ENCODE results near the gene TMEM117. TPM values are rescaled to one million over a fixed set of nuclear protein-coding genes. Genes with fewer than 3 reads are reported as not detected.

Gene TMEM117
- total RNA-seq, 5 donors from 2014 or later (not counting 1 experiment from before 2014, with no cell fraction given), result 3.3 to 4.4 (median 3.9) TPM

- H3K27me3 ChIP-seq (replicated peaks in 1 of 2; ENCODE audit: control insufficient read depth in 2 of 2, extremely low read depth in 1 of 2, insufficient read depth in 2 of 2, low read length in 1 of 2), result no peaks in the 10 kb centered on the region
- no peaks in the 10 kb centered on the region for H3K9me3 ChIP-seq
- Mint-ChIP-seq H3K27me3 (no peaks in the 10 kb centered on the region), H3K9me3 (no peaks in the 10 kb centered on the region), H3K4me3 (no peak overlapping the region), H3K4me1 (no peaks in the 10 kb centered on the region), H3K27ac (no peak overlapping the region), H3K36me3 (no peaks in the 10 kb centered on the region)
- H3K4me3 ChIP-seq (ENCODE audit: control insufficient read depth in 1 of 2, extremely low read depth in 1 of 2, low read length in 1 of 2), result no peak overlapping the region
- DNase-seq (no peak), ATAC-seq (replicated peaks in 1 of 4) (no peak)
- no CpG with 5 or more reads among the region's 2 CpGs for WGBS (ENCODE audit: insufficient coverage)
- H3K36me3 ChIP-seq (ENCODE audit: control insufficient read depth in 2 of 2, extremely low read depth in 1 of 2, insufficient read depth in 1 of 2, low read length in 1 of 2), result no peaks in the 10 kb centered on the region
- H3K27ac ChIP-seq (ENCODE audit: low read length), result no peak overlapping the region
- CTCF ChIA-PET, result interaction anchor here (0.6 to 6.0 kb wide), 13 partner anchors 10 to 1399 kb away, joined by 3 to 84 read pairs (median 5); partner anchors contain the start of gene TWF1 (in 1 of the 2)
- no peaks in the 10 kb centered on the region for H3K4me1 ChIP-seq (ENCODE audit: control insufficient read depth in 1 of 2, extremely low read depth in 1 of 2, insufficient read depth in 2 of 2, low read length in 2 of 2)
- POLR2A ChIA-PET, result no interaction called here
Observed at GRCh38 chr12:43883748-43884147, 47.9 kb downstream of the TMEM117 start.

- CTCF ChIA-PET, result interaction anchor here (0.6 to 6.0 kb wide), 8 partner anchors 9 to 1400 kb away, joined by 3 to 84 read pairs (median 4); no protein-coding TSS in a partner anchor
- no peaks in the 10 kb centered on the region for H3K27me3 Mint-ChIP-seq
- H3K4me1 Mint-ChIP-seq, result no peaks in the 10 kb centered on the region
- no peaks in the 10 kb centered on the region for H3K9me3 ChIP-seq
- DNase-seq, result no peak
- H3K4me1 ChIP-seq (ENCODE audit: control insufficient read depth in 1 of 2, extremely low read depth in 1 of 2, insufficient read depth in 2 of 2, low read length in 2 of 2), result no peaks in the 10 kb centered on the region
- H3K36me3 Mint-ChIP-seq, result no peaks in the 10 kb centered on the region
- no peak for ATAC-seq (replicated peaks in 1 of 4)
- no CpG with 5 or more reads among the region's 8 CpGs for WGBS (ENCODE audit: insufficient coverage)
- POLR2A ChIA-PET, result no interaction called here
- no peaks in the 10 kb centered on the region for H3K36me3 ChIP-seq (ENCODE audit: control insufficient read depth in 2 of 2, extremely low read depth in 1 of 2, insufficient read depth in 1 of 2, low read length in 1 of 2)
- H3K27me3 ChIP-seq (replicated peaks in 1 of 2; ENCODE audit: control insufficient read depth in 2 of 2, extremely low read depth in 1 of 2, insufficient read depth in 2 of 2, low read length in 1 of 2), result no peaks in the 10 kb centered on the region
- H3K27ac Mint-ChIP-seq, result no peak overlapping the region
- no peaks in the 10 kb centered on the region for H3K9me3 Mint-ChIP-seq
- H3K4me3 Mint-ChIP-seq, result no peak overlapping the region
- H3K27ac ChIP-seq (ENCODE audit: low read length), result no peak overlapping the region
- no peak overlapping the region for H3K4me3 ChIP-seq (ENCODE audit: control insufficient read depth in 1 of 2, extremely low read depth in 1 of 2, low read length in 1 of 2)
Observed at GRCh38 chr12:43884683-43885410, 49.0 kb downstream of the TMEM117 start.

GRCh38 chr12:43887397-43887796 is 51.5 kb downstream of the TMEM117 start:
- DNase-seq (no peak), ATAC-seq (replicated peaks in 1 of 4) (no peak)
- Mint-ChIP-seq H3K36me3 (peaks cover 4% of the 10 kb centered on the region), H3K27me3 (no peaks in the 10 kb centered on the region), H3K27ac (no peak overlapping the region), H3K9me3 (peaks cover 0 to 4% (median 0%) of the 10 kb centered on the region in 3 donors), H3K4me3 (no peak overlapping the region), H3K4me1 (no peaks in the 10 kb centered on the region)
- Histone ChIP-seq H3K9me3 (no peaks in the 10 kb centered on the region), H3K27me3 (replicated peaks in 1 of 2; ENCODE audit: control insufficient read depth in 2 of 2, extremely low read depth in 1 of 2, insufficient read depth in 2 of 2, low read length in 1 of 2) (no peaks in the 10 kb centered on the region), H3K27ac (ENCODE audit: low read length) (no peak overlapping the region), H3K36me3 (ENCODE audit: control insufficient read depth in 2 of 2, extremely low read depth in 1 of 2, insufficient read depth in 1 of 2, low read length in 1 of 2) (no peaks in the 10 kb centered on the region), H3K4me3 (ENCODE audit: control insufficient read depth in 1 of 2, extremely low read depth in 1 of 2, low read length in 1 of 2) (no peak overlapping the region), H3K4me1 (ENCODE audit: control insufficient read depth in 1 of 2, extremely low read depth in 1 of 2, insufficient read depth in 2 of 2, low read length in 2 of 2) (no peaks in the 10 kb centered on the region)
- 92% methylated on average over 2 of the region's 2 CpGs for WGBS (ENCODE audit: insufficient coverage)
- POLR2A ChIA-PET, result no interaction called here
- CTCF ChIA-PET, result no interaction called here

GRCh38 chr12:43891856-43892574 is 56.1 kb downstream of the TMEM117 start:
- no peaks in the 10 kb centered on the region for H3K9me3 ChIP-seq
- H3K36me3 ChIP-seq (ENCODE audit: control insufficient read depth in 2 of 2, extremely low read depth in 1 of 2, insufficient read depth in 1 of 2, low read length in 1 of 2), result no peaks in the 10 kb centered on the region
- no peaks in the 10 kb centered on the region for H3K4me1 ChIP-seq (ENCODE audit: control insufficient read depth in 1 of 2, extremely low read depth in 1 of 2, insufficient read depth in 2 of 2, low read length in 2 of 2)
- POLR2A ChIA-PET, result interaction anchor here in 1 of 2 donors (0.6 kb wide), 1 partner anchor 17 kb away, joined by 4 read pairs; no protein-coding TSS in a partner anchor
- H3K4me3 ChIP-seq (ENCODE audit: control insufficient read depth in 1 of 2, extremely low read depth in 1 of 2, low read length in 1 of 2), result no peak overlapping the region
- Mint-ChIP-seq H3K27ac (no peak overlapping the region), H3K9me3 (peaks cover 0 to 12% (median 3%) of the 10 kb centered on the region in 3 donors), H3K4me1 (peaks cover 0 to 2% (median 0%) of the 10 kb centered on the region in 3 donors), H3K4me3 (no peak overlapping the region), H3K27me3 (no peaks in the 10 kb centered on the region), H3K36me3 (peaks cover 26% of the 10 kb centered on the region)
- H3K27me3 ChIP-seq (replicated peaks in 1 of 2; ENCODE audit: control insufficient read depth in 2 of 2, extremely low read depth in 1 of 2, insufficient read depth in 2 of 2, low read length in 1 of 2), result no peaks in the 10 kb centered on the region
- ATAC-seq (replicated peaks in 1 of 4) (no peak), DNase-seq (no peak)
- WGBS (ENCODE audit: insufficient coverage), result no CpG with 5 or more reads among the region's 3 CpGs
- CTCF ChIA-PET, result interaction anchor here in 1 of 2 donors (0.6 kb wide), 1 partner anchor 1402 kb away, joined by 3 read pairs; no protein-coding TSS in a partner anchor
- no peak overlapping the region for H3K27ac ChIP-seq (ENCODE audit: low read length)

GRCh38 chr12:43893670-43894069 is 57.8 kb downstream of the TMEM117 start:
- no peak for DNase-seq
- Mint-ChIP-seq H3K27me3 (no peaks in the 10 kb centered on the region), H3K36me3 (peaks cover 29% of the 10 kb centered on the region), H3K27ac (no peak overlapping the region), H3K4me3 (no peak overlapping the region), H3K9me3 (peaks cover 0 to 12% (median 3%) of the 10 kb centered on the region in 3 donors), H3K4me1 (peaks cover 0 to 5% (median 0%) of the 10 kb centered on the region in 3 donors)
- H3K9me3 ChIP-seq, result no peaks in the 10 kb centered on the region
- H3K4me3 ChIP-seq (ENCODE audit: control insufficient read depth in 1 of 2, extremely low read depth in 1 of 2, low read length in 1 of 2), result no peak overlapping the region
- 100% methylated on average over 1 of the region's 2 CpGs for WGBS (ENCODE audit: insufficient coverage)
- no peak overlapping the region for H3K27ac ChIP-seq (ENCODE audit: low read length)
- POLR2A ChIA-PET, result no interaction called here
- no peaks in the 10 kb centered on the region for H3K36me3 ChIP-seq (ENCODE audit: control insufficient read depth in 2 of 2, extremely low read depth in 1 of 2, insufficient read depth in 1 of 2, low read length in 1 of 2)
- no peaks in the 10 kb centered on the region for H3K4me1 ChIP-seq (ENCODE audit: control insufficient read depth in 1 of 2, extremely low read depth in 1 of 2, insufficient read depth in 2 of 2, low read length in 2 of 2)
- no peak for ATAC-seq (replicated peaks in 1 of 4)
- H3K27me3 ChIP-seq (replicated peaks in 1 of 2; ENCODE audit: control insufficient read depth in 2 of 2, extremely low read depth in 1 of 2, insufficient read depth in 2 of 2, low read length in 1 of 2), result no peaks in the 10 kb centered on the region
- CTCF ChIA-PET, result interaction anchor here in 1 of 2 donors (0.8 kb wide), 1 partner anchor 9 kb away, joined by 3 read pairs; no protein-coding TSS in a partner anchor

- no peaks in the 10 kb centered on the region for H3K36me3 ChIP-seq (ENCODE audit: control insufficient read depth in 2 of 2, extremely low read depth in 1 of 2, insufficient read depth in 1 of 2, low read length in 1 of 2)
- H3K27ac ChIP-seq (ENCODE audit: low read length), result no peak overlapping the region
- H3K27ac Mint-ChIP-seq, result no peak overlapping the region
- no peak overlapping the region for H3K4me3 Mint-ChIP-seq
- H3K4me3 ChIP-seq (ENCODE audit: control insufficient read depth in 1 of 2, extremely low read depth in 1 of 2, low read length in 1 of 2), result no peak overlapping the region
- peaks cover 0 to 12% (median 3%) of the 10 kb centered on the region in 3 donors for H3K9me3 Mint-ChIP-seq
- no peaks in the 10 kb centered on the region for H3K27me3 Mint-ChIP-seq
- H3K9me3 ChIP-seq, result no peaks in the 10 kb centered on the region
- peaks cover 0 to 6% (median 0%) of the 10 kb centered on the region in 3 donors for H3K4me1 Mint-ChIP-seq
- DNase-seq, result no peak
- POLR2A ChIA-PET, result no interaction called here
- H3K27me3 ChIP-seq (replicated peaks in 1 of 2; ENCODE audit: control insufficient read depth in 2 of 2, extremely low read depth in 1 of 2, insufficient read depth in 2 of 2, low read length in 1 of 2), result no peaks in the 10 kb centered on the region
- H3K36me3 Mint-ChIP-seq, result peaks cover 29% of the 10 kb centered on the region
- no peaks in the 10 kb centered on the region for H3K4me1 ChIP-seq (ENCODE audit: control insufficient read depth in 1 of 2, extremely low read depth in 1 of 2, insufficient read depth in 2 of 2, low read length in 2 of 2)
- ATAC-seq (replicated peaks in 1 of 4), result no peak
- CTCF ChIA-PET, result no interaction called here
- no CpG with 5 or more reads among the region's 1 CpG for WGBS (ENCODE audit: insufficient coverage)
Observed at GRCh38 chr12:43895580-43896206, 59.8 kb downstream of the TMEM117 start.
